PFSK-1 (cell line): ENCODE data around the gene ANKRD34A.

Experiments
- FOXP2 ChIP-seq: optimal IDR thresholded peaks from 2 replicates; pipeline ENCODE3; 2011; ENCODE audit warnings: borderline replicate concordance, control low read depth, inconsistent platforms; ENCODE audit not compliant: insufficient read depth; ENCODE audit errors: extremely low read length, extremely low read depth
- POLR2AphosphoS5 ChIP-seq: IDR thresholded peaks from 2 replicates; pipeline ENCODE4 v1.6.1; 2012; ENCODE audit warnings: low read depth, mild to moderate bottlenecking, control low read depth, low read length, moderate library complexity
- SIN3A ChIP-seq: IDR thresholded peaks from 2 replicates; pipeline ENCODE4 v1.6.1; 2012; ENCODE audit warnings: mild to moderate bottlenecking, low read length, moderate library complexity, borderline replicate concordance; ENCODE audit not compliant: insufficient read depth
- TAF1 ChIP-seq: IDR thresholded peaks from 2 replicates; pipeline ENCODE4 v1.6.1; 2012; ENCODE audit warnings: low read length, control low read depth, borderline replicate concordance; ENCODE audit not compliant: insufficient read depth
- TF ChIP-seq, protein P1 (sequence below), 2 experiments: IDR thresholded peaks; 2 replicates each; pipeline versions ENCODE4 v1.6.1 to v1.8.0; 2011 to 2012; ENCODE audit warnings: low read depth in 2 of 2, low read length in 2 of 2, control low read depth in 1 of 2, inconsistent platforms in 1 of 2, mild to moderate bottlenecking in 1 of 2, moderate library complexity in 1 of 2; ENCODE audit not compliant: insufficient read depth in 1 of 2

The ANKRD34A gene

DNA sequence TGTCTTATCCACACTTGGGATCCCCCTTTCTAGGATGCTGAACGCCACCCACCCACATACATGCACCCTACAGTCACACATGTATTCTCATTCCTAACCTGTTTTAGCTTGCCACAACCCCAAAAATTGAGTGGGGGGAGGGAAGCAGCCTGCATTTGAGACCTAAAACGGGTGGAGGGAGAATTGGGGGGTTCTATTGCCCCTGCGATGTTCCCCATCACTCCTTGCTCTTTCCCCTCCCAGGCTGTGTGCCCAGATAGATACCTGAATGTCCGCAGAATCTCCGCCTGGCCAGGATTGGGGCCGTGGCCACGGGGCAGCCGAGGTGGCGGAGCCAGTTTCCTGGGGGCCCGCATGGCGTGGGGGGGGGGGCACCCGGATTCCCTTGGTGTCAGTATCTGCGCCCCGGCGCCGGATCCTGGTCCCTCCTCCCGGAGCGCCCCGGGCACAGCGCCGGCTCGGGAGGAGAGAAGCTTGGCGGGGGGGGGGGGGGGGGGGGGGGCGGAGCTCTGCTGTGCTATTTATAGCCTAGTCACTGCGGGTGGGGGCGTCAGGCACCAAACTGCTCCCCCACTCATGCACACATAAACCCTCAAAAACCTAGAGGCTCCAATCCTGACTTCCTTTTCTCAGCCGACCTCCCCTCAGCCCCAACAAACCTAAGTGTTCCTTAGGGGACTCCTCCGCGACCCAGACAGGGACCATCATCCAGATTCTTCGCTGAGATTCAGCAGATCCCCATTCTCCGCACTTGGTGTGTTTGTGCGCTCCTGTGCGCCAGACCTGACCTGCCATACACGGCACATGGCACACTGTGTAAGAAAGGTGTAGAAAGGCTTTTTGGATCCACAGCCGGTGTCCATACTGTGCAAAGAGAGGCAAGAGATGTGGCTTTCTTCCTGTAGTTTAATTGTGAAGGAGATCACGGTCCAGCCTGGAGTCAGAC is 1.9 kb downstream of the ANKRD34A start:
- TF ChIP-seq POLR2AphosphoS5 = no peak
- TF ChIP-seq SIN3A = no peak
- no peak for TF ChIP-seq FOXP2
- no peak for TF ChIP-seq TAF1
- TF ChIP-seq, protein P1, sequence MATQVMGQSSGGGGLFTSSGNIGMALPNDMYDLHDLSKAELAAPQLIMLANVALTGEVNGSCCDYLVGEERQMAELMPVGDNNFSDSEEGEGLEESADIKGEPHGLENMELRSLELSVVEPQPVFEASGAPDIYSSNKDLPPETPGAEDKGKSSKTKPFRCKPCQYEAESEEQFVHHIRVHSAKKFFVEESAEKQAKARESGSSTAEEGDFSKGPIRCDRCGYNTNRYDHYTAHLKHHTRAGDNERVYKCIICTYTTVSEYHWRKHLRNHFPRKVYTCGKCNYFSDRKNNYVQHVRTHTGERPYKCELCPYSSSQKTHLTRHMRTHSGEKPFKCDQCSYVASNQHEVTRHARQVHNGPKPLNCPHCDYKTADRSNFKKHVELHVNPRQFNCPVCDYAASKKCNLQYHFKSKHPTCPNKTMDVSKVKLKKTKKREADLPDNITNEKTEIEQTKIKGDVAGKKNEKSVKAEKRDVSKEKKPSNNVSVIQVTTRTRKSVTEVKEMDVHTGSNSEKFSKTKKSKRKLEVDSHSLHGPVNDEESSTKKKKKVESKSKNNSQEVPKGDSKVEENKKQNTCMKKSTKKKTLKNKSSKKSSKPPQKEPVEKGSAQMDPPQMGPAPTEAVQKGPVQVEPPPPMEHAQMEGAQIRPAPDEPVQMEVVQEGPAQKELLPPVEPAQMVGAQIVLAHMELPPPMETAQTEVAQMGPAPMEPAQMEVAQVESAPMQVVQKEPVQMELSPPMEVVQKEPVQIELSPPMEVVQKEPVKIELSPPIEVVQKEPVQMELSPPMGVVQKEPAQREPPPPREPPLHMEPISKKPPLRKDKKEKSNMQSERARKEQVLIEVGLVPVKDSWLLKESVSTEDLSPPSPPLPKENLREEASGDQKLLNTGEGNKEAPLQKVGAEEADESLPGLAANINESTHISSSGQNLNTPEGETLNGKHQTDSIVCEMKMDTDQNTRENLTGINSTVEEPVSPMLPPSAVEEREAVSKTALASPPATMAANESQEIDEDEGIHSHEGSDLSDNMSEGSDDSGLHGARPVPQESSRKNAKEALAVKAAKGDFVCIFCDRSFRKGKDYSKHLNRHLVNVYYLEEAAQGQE (IDR thresholded peaks at IDR 0.05; ENCODE audit: insufficient read depth in 1 of 2, low read depth in 2 of 2, low read length in 2 of 2) = no peak

DNA sequence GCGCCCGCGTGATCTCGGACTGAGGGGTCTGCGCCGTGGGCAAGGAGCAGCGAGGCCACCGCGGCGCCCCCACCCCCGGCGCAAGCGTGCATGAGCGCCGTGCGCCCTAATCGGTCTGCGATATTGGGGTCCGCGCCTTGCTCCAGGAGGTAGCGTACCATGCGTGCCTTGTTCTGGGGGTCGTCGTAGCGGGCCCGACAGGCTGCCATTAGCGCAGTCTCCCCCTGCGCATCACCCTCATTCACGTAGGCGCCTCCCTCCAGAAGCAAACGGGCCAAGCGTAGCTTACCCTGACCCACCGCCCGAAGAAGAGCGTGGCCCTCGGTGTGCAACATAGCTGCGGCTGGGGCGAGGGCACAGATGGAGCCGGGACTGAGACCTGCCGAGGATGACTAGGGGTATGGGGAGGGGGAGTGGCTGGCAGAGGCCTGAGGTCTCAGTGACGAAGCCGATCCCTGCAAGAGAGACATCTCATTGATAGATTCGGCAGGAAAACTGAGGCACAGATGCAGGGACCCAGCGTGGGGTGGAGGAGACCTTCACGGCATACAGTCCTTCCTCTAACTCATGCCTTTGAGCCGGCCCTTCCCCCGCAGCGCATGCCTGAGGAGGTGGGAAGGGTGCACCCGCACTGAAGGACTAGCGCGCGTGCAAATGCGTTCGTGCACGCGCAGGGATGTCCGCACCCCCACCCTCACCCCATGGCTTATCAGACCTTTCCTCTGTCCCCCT is 2.8 kb downstream of the ANKRD34A start:
- no peak for TF ChIP-seq TAF1
- no peak for TF ChIP-seq SIN3A
- TF ChIP-seq FOXP2 = no peak
- TF ChIP-seq, protein P1 (IDR thresholded peaks at IDR 0.05; ENCODE audit: insufficient read depth in 1 of 2, low read depth in 2 of 2, low read length in 2 of 2) = no peak
- TF ChIP-seq POLR2AphosphoS5 = no peak

DNA sequence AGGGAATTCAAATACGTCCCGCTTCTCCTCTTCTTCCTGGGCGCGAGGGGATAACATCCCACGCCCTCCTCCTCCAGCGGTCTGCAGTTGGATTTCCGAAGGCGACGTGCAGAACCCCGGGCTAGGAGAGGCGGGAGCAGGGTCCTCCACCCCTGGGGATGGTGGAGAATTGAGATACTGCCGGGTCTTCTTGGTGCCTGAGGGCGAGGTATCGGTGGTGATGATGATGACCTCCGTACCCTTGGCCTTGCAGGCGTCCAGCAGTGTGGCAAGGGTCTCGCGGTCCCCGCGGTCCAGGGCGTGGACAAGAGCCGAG is 3.3 kb downstream of the ANKRD34A start:
- TF ChIP-seq FOXP2 (no peak), SIN3A (no peak), POLR2AphosphoS5 (no peak), TAF1 (no peak)
- TF ChIP-seq, protein P1 (IDR thresholded peaks at IDR 0.05; ENCODE audit: insufficient read depth in 1 of 2, low read depth in 2 of 2, low read length in 2 of 2) = no peak

DNA sequence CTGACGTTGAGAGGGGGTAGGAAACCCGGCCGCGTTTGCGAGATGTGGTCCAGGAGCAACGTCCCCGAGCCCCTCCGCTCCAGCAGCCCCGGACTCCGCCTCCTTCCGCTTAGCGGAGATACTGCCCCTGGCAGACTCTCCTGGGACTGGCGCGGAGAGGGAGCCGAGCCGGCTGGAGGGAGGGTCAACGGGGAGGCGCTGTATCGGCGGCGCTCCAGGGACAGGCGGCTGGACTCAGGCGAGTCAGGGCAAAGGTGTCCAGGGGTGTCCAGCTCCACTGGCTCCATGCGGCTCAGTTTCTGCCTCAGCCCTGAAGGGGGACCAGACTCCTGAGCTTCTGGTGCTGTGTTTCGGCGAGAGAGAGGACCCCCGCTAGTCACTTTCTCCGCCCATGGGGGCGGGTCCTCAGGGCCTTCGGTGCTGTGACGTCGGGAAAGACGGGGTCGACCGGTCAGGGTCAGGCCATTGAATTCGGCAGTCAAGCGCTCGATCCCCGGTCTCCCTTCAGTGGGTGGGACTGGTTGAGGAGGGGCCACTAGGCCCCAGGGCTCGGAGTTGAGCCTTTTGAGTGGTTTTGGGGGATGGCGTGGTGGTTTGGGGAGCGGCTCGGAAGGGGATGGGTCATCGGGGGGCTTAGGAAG is 3.8 kb downstream of the ANKRD34A start:
- TF ChIP-seq SIN3A = no peak
- no peak for TF ChIP-seq POLR2AphosphoS5
- no peak for TF ChIP-seq FOXP2
- TF ChIP-seq, protein P1 (IDR thresholded peaks at IDR 0.05; ENCODE audit: insufficient read depth in 1 of 2, low read depth in 2 of 2, low read length in 2 of 2) = no peak
- no peak for TF ChIP-seq TAF1
